OCI-LY1 (cell line): ENCODE results near the gene C9.

ENCODE experiments used
- H2AFZ ChIP-seq: fragments of 200-600 bp; sonication (generic), shearing (Covaris generic); 2 replicates; pipeline ENCODE4 v1.6.0; 2014; ENCODE audit warnings: antibody characterized with exemption, mild to moderate bottlenecking, low read length
- H3F3A ChIP-seq: fragments of 200-600 bp; sonication (generic), shearing (Covaris generic); 2 replicates; pipeline ENCODE4 v1.6.0; 2014; ENCODE audit warnings: mild to moderate bottlenecking, antibody characterized with exemption, low read length, moderate library complexity; ENCODE audit not compliant: insufficient read depth
- H3K27ac ChIP-seq: fragments of 200-600 bp; sonication (generic); 2 replicates; pipeline ENCODE4 v1.5.1; 2014; ENCODE audit warnings: low read length, mixed run types, mild to moderate bottlenecking, low read depth; ENCODE audit not compliant: poor library complexity, severe bottlenecking
- H3K27me3 ChIP-seq: fragments of 200-600 bp; sonication (generic); 2 replicates; pipeline ENCODE4 v1.6.0; 2014; ENCODE audit warnings: antibody characterized with exemption, mild to moderate bottlenecking, low read length, moderate library complexity; ENCODE audit not compliant: insufficient read depth
- H3K36me3 ChIP-seq: fragments of 200-600 bp; sonication (generic); 2 replicates; pipeline ENCODE4 v1.6.1; 2014; ENCODE audit warnings: mild to moderate bottlenecking, antibody characterized with exemption, low read length, moderate library complexity, mixed read lengths; ENCODE audit not compliant: insufficient read depth
- H3K4me1 ChIP-seq: fragments of 200-600 bp; sonication (generic); 2 replicates; pipeline ENCODE4 v1.5.1; 2014; ENCODE audit warnings: mild to moderate bottlenecking, low read length, moderate library complexity; ENCODE audit not compliant: insufficient read depth, severe bottlenecking
- H3K4me2 ChIP-seq: fragments of 200-600 bp; sonication (generic), shearing (Covaris generic); 2 replicates; pipeline ENCODE4 v1.6.1; 2014; ENCODE audit warnings: low read length
- H3K4me3 ChIP-seq: fragments of 200-600 bp; sonication (generic); 2 replicates; pipeline ENCODE4 v1.5.1; 2014; ENCODE audit warnings: low read length, low read depth, mild to moderate bottlenecking, mixed read lengths; ENCODE audit not compliant: poor library complexity, severe bottlenecking
- H3K79me2 ChIP-seq: fragments of 200-600 bp; shearing (Covaris generic); 2 replicates; pipeline ENCODE4 v1.6.1; 2016; ENCODE audit warnings: mixed run types, low read length, mixed read lengths; ENCODE audit not compliant: insufficient read depth
- H3K9ac ChIP-seq: fragments of 200-600 bp; sonication (generic), shearing (Covaris generic); 2 replicates; pipeline ENCODE4 v1.6.1; 2014; ENCODE audit warnings: mild to moderate bottlenecking, low read length, mixed read lengths
- H3K9me2 ChIP-seq: fragments of 200-600 bp; sonication (generic), shearing (Covaris generic); 2 replicates; pipeline ENCODE4 v1.6.1; 2014; ENCODE audit warnings: low read depth, mild to moderate bottlenecking, low read length, mixed read lengths
- H3K9me3 ChIP-seq: fragments of 200-600 bp; shearing (Covaris generic); 2 replicates; pipeline ENCODE4 v1.6.1; 2014; ENCODE audit warnings: low read length, mixed read lengths
- H4K20me1 ChIP-seq: fragments of 200-600 bp; sonication (generic), shearing (Covaris generic); 2 replicates; pipeline ENCODE4 v1.6.0; 2016; ENCODE audit warnings: mild to moderate bottlenecking, low read length; ENCODE audit not compliant: insufficient read depth
- EZH2 ChIP-seq: fragments of 200-600 bp; sonication (generic), shearing (Covaris generic); IDR thresholded peaks from 2 replicates; pipeline ENCODE4 v1.8.0; 2017; ENCODE audit warnings: borderline replicate concordance, mixed run types, mild to moderate bottlenecking, antibody characterized with exemption, low read length, moderate library complexity, mixed read lengths
- TF ChIP-seq, protein P1 (sequence below): fragments of 200-600 bp; sonication (generic), shearing (Covaris generic); IDR thresholded peaks from 2 replicates; pipeline ENCODE4 v1.5.1; 2017; ENCODE audit warnings: mild to moderate bottlenecking, antibody characterized with exemption, low read length, moderate library complexity, mixed read lengths

C9 gene

GRCh38 chr5:39257554-39257953, 106.7 kb downstream of the C9 start:
- no peaks in the 10 kb centered on the region for H3F3A ChIP-seq
- no peaks in the 10 kb centered on the region for H3K9me2 ChIP-seq
- no peak overlapping the region for H3K4me3 ChIP-seq
- no peaks in the 10 kb centered on the region for H3K9me3 ChIP-seq
- H4K20me1 ChIP-seq = no peaks in the 10 kb centered on the region
- no peak overlapping the region for H3K9ac ChIP-seq
- H3K36me3 ChIP-seq = no peaks in the 10 kb centered on the region
- no peak overlapping the region for H3K27ac ChIP-seq
- no peak overlapping the region for H2AFZ ChIP-seq
- H3K4me2 ChIP-seq = no peak overlapping the region
- H3K79me2 ChIP-seq = no peaks in the 10 kb centered on the region
- TF ChIP-seq EZH2 = no peak
- TF ChIP-seq, protein P1, sequence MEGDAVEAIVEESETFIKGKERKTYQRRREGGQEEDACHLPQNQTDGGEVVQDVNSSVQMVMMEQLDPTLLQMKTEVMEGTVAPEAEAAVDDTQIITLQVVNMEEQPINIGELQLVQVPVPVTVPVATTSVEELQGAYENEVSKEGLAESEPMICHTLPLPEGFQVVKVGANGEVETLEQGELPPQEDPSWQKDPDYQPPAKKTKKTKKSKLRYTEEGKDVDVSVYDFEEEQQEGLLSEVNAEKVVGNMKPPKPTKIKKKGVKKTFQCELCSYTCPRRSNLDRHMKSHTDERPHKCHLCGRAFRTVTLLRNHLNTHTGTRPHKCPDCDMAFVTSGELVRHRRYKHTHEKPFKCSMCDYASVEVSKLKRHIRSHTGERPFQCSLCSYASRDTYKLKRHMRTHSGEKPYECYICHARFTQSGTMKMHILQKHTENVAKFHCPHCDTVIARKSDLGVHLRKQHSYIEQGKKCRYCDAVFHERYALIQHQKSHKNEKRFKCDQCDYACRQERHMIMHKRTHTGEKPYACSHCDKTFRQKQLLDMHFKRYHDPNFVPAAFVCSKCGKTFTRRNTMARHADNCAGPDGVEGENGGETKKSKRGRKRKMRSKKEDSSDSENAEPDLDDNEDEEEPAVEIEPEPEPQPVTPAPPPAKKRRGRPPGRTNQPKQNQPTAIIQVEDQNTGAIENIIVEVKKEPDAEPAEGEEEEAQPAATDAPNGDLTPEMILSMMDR = no peak
- H3K27me3 ChIP-seq = no peaks in the 10 kb centered on the region
- H3K4me1 ChIP-seq = no peaks in the 10 kb centered on the region

DNA sequence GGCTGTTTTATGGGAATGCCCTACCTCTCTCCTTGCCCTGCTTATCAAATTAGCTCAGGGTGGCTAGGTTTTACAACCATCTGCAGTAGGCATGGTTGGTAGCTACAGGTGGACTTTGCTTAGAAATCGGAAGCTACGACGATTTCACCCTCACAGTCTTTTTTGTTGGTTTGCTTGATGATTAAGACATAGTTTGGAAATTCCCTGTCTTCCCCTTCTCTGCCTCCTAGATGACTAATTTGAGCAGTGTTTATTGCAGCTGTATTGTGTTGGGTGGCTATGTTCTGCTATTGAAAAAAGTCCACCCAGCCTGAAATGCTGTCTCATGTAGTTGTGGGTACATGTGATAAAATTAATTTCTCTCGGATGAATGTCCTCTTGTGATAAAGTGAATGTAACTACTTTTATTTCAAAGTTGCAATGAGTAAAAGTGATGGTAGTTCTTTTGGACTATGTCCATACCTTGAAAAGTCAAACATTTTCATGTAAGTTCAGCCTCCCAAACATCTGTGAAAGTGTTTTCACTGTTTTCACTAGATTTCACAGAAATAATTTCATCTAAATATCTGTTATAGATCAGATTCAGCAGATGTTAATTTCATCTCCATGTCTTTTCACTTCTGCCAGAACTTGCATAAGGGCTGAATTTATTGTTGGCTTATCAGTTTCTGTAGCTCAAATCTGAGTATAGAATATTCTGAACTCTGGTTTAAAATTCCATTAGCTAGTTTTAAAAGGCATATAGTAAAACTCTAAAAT, 107.6 kb downstream of the C9 start:
- TF ChIP-seq, protein P1 = no peak
- TF ChIP-seq EZH2 = no peak
- H3K4me1 ChIP-seq = no peaks in the 10 kb centered on the region
- H3K27me3 ChIP-seq = no peaks in the 10 kb centered on the region
- H3K36me3 ChIP-seq = no peaks in the 10 kb centered on the region
- no peaks in the 10 kb centered on the region for H4K20me1 ChIP-seq
- no peak overlapping the region for H3K9ac ChIP-seq
- H3K9me3 ChIP-seq = no peaks in the 10 kb centered on the region
- no peak overlapping the region for H2AFZ ChIP-seq
- no peaks in the 10 kb centered on the region for H3K79me2 ChIP-seq
- H3K27ac ChIP-seq = no peak overlapping the region
- H3F3A ChIP-seq = no peaks in the 10 kb centered on the region
- H3K9me2 ChIP-seq = no peaks in the 10 kb centered on the region
- H3K4me2 ChIP-seq = no peak overlapping the region
- no peak overlapping the region for H3K4me3 ChIP-seq

DNA sequence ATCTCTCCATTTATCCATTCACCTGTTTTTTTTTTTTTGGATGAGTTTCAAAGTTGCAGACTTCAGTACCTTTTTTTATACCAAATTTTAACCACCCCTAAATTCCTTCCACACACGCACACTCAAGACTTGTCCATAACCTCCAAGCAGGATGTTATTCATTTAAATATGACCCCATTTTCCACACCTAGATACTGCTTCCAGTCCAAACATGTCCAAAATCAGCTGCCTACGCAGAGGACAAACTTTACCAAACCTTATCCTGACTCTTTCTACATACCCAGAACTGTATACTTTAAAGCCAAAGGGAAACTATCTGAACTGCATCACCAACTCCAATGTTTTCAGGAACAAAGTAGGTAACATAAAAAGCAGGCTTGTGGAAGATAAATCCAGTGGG, 108.9 kb downstream of the C9 start:
- Histone ChIP-seq H3K4me1 (no peaks in the 10 kb centered on the region), H3K9me3 (no peaks in the 10 kb centered on the region), H3K4me2 (no peak overlapping the region), H3K79me2 (no peaks in the 10 kb centered on the region), H2AFZ (no peak overlapping the region), H3F3A (no peaks in the 10 kb centered on the region), H3K36me3 (no peaks in the 10 kb centered on the region), H3K27ac (no peak overlapping the region), H3K9me2 (no peaks in the 10 kb centered on the region), H3K4me3 (no peak overlapping the region), H3K27me3 (no peaks in the 10 kb centered on the region), H3K9ac (no peak overlapping the region), H4K20me1 (no peaks in the 10 kb centered on the region)
- TF ChIP-seq, protein P1 = no peak
- TF ChIP-seq EZH2 = no peak
